Activated T-cell treated with anti-CD3 and anti-CD28 coated beads for 1 hour (primary cell): ENCODE data around the gene SGIP1.

Source experiments
- DNase-seq: peaks from one replicate; pipeline ENCODE4 v3.0.0-alpha.2; 2020; ENCODE audit warnings: low read depth

Gene SGIP1

DNA sequence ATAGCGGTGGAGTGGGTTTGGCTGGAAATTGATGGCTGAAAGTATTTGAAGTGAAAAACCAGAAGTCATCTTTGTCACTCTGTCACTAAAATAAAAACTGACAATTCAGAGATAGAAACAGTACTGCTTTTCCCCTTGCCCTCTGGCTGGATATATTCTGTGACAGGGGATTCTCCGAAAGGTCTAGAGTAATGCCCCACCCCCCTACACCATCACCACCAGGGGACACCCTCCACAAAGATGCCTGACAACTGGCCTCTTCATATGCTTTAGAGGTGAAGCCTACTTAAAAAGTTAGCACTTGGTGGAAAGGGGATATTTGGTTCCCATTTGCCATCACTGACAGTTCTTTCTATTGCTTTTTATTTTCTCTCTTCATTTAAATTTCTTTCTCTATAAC is 73.5 kb downstream of the SGIP1 start:
- no peak for DNase-seq

DNA sequence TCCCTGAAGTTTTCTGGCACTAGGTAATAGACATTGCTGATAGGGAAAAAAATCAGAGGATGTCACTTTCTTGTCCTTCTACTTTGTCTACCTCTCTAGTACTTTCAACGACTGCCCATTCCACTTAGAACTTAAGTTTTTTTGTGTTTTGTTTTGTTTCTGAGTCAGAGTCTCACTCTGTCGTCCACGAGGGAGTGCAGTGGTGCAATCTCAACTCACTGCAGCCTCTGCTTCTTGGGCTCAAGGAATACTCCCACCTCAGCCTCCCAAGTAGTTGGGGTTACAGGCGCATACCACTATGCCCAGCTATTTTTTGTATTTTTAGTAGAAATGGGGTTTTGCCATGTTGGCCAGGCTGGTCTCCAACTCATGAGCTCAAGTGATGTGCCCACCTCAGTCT is 79.2 kb downstream of the SGIP1 start:
- DNase-seq: no peak

DNA sequence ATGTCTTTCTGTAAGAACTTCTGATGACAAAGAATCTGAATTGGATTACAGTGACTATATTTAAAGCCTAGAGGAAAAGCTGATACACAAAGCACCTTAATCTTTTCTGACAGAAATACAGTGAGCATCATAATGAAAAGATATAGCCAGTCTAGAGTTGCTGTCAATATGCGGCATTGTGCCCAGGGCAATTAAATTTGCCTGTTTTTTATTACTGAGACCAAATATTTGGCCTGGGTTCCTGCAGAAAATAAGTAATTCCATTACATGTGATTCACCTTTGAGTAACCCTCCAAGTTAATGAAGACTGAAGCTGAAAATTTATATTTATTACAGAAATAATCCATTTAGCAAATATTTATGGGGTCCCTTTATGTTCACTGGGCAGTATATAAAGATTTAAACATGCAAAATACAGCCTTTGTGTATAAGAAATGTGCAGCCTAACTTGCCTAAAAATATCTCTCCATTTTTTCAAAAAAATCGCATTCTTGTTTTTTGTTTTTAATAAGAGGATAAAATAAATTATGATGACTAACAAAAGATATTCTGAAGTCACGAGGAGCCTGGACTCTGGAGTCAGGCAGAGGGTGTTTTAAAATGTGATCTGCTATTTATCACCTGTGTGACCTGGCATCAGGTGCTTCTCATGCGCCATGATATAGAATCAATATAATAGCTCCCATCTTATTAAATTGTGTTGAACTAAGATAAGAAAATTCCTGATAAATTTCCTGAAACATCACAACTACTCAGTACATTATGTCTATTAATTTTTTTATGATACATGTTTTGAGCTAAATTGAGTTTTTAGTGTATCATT is 83.6 kb downstream of the SGIP1 start:
- DNase-seq: no peak

DNA sequence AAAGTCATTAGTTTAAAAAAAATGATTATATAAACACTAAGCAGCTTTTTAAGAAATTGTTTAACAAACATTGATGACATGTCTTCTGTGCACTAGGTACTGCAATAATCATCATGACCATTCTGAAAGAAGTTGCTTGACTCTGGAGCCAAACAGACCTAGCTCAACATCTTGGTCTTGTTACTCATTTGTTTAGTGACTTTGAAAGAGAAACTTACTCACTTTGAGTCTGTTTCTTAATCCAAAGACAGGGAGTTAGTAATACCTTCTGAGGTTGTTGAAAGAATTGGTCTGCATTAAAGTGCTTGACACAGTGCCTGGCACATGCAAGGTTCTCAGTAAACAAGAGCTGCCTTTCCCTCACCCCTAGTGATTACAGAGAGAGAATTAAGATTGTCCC is 84.4 kb downstream of the SGIP1 start:
- DNase-seq: no peak

DNA sequence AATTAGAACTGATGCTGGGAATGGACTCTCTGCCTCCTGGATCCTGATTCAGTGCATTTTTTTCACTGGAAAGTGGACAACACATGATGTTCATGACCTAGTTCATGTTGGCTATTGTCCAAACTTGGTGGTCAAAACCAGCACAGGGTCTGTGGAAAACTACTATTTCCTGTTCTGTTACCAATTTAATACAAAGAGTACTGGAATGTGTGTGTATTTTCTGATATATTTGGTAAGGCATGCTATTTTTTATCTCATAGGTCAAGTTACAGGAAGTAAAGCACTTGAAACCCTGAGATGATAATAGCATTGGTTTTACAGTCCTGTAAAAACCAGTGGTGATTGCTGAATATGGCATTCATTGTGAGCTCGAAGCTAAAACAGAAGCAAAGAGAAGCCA is 89.9 kb downstream of the SGIP1 start:
- DNase-seq: no peak

DNA sequence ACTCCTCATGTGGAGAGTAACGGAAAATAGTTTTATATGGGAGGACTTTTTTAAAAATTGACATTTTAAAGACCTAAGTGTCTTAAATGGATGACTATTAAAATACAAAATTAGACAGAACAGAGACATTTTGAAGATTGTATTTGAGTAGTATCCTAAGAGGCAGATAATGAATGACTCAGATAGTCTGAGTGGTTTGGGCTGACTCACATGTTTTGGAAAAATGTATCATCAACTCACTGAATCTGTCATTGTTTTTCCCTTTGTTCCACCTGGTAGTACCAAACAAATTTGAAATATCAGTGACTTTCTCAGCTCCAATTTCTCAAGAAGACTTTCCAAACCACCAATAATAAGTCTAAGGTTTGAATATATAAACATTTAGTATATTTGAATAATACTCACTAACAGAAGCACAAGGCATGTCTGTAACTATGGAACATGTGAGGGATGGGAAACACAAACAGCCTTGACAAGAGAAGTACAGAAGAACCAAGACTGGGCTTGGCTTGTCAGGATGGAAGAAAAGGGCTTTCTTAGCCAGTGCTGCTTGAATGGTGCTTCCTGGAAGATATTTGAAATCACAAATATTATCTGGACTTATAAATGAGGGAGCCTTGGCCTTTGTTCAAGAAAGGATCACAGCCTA is 90.6 kb downstream of the SGIP1 start:
- DNase-seq: no peak

DNA sequence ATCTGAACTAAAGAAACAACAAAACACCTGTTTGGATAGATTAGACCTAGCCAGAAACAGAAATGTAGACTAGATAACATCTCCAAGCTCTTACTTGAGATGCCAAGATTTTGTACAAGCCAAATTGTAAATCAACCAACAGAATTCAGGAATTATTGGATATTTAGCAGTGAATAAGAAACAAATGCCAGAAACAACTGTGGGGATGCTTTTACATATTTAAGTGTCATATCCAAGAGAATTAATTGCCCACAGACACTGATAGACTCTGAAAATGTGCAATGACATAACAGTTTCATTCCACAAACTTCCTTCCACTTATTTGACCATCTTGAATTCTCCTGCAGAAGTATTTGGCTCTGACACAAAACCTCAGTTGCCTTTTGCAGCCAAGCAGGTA is 92.3 kb downstream of the SGIP1 start:
- DNase-seq: no peak

DNA sequence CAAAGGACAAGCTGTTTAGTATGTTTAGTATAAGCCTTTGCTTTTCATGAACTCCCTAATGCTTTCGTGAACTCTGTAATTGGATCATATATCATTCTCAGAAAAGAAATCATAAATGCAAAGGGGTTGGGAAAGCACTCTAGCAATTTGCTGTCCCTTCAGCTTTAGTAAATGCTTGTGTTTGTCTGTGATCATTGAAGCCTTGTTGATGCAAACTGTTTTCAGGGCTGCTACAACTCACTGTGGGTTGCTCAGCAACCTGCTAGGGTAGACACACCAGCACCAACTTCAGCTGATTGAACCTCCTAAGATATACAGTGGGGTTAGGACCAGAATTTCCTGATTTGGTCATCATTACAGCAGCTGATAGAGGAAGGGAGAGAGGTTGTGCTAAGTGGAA is 95.0 kb downstream of the SGIP1 start:
- DNase-seq: no peak

DNA sequence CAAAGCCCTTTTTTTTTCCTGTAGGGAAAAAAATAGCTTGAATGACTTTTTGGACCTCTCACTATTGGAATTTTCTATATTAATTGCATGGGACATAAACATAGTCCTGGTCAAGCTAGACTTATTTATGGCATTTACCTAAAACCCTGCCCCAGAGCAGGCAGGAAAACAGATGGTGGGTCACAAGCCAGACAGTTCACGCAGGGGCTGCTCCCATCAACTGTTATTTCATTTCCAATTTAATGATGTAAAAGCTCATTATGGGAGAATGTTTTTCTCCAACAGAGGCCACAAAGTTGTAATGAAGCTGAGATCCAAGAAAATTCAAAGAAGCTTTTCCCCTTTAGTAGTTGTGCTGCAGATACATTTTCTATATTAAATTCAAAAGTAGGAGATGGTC is 99.2 kb downstream of the SGIP1 start:
- DNase-seq: no peak

DNA sequence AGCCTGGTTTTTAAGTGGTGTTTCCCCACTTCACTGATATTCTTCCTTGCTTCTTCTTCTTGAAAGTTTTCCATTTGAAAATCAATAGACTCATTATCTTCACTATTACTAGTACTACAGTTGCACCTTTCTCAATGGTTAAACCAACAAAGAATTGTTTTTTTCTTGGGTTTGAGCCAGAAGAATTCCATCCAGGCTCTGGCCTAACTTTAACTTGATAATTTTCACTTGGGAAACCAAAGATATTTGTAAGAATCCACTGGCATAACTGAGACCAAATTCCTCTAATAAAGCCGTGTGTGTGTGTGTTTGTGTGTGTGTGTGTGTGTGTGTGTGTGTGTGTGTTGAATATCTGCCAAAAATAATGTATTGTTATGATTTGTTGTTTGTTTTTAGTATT is 103.2 kb downstream of the SGIP1 start:
- DNase-seq: no peak

DNA sequence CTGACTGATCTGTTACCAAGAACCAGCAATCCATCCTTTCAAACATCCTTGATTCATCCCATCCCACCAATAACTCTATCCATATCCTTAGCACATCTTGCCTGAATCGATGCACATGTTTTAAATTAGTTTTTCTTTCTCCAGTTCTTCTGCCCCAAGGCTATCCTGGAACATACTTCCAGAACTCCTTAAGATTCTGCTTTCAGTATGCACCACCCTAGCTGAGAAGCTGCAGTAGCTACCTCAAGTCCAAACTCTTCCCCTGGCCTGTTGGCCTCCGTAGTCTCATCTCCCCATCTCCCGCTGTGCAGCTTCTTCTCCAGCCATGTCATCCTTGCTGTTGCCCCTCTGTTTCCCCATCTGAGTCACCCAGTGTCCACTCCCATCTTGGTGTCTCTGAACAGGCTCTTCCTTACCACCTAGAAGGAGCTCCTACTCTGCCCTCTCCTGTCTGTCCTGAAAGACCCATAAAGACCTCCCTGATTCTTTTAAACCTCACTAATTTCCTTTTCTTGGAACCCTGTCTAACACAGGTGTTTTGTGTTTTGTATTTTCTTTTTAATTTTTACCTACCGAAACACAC is 108.0 kb downstream of the SGIP1 start:
- no peak for DNase-seq

DNA sequence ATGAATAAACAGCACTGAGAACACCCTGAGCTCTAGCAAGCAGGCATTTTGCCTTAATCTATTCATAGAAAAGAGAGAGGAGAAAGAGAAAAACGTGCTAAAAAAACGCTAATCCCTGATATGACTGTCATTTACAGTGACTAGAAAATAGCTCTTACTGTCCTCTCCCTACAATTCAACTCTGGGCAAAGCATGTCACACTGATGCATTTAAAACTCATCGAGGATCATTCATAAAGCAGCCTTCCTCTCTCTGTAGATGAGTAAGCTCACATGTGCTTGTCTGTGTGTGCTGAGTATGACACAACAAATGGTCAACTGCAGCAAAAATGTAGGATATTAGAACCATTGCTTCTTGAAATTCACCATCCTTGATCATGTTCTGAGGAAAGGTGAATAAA is 109.0 kb downstream of the SGIP1 start:
- no peak for DNase-seq

DNA sequence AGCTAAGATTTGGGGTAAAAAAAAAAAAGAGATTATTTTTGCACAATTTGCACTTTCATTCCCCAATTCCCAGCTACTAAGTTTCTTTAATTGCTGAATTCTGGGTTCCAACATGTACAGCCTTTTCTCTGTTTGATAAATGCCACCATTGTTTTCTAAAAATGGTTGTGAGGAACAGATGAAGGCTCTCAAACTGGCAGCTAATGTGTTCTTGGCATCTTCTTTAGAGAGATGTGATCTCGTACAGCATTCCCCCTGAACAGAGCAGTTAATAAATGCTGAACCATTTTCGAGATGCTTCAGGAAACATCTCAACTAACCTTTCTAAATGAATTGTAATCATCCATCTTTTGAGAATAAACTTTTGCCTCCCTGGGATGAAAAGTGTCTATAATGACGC is 110.4 kb downstream of the SGIP1 start:
- no peak for DNase-seq

DNA sequence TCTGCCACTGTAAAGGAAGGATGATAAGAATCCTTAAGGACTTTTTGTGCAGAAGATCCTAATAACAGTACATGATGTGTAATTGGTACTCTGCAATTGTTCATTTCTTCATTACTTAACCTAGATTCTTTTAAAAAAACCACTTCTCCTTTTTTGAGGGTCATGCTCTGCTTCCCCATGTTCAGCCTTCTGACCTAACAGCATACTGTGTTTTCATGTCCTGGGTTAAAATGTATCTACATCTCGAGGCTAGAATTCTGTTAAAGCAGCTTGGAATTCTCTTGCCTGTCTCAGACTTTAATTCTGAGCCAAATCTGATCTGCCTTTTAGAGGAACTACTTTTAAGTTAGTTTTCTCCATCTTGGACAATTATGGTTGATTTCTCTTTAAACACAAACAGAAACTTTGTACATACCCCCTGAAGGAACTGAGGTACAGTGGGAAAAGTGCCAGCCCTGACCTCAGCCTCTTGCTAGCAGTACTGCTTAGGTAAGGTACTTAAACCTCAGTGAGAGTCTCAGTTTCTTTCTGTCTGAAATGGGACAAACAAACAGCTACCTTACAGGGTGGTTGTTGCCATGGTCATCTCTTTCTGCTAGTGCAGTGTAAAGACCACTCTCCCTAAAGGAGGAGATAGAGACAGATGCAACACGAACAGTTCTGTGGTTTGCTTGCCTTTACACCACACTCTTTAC is 115.1 kb downstream of the SGIP1 start:
- no peak for DNase-seq

DNA sequence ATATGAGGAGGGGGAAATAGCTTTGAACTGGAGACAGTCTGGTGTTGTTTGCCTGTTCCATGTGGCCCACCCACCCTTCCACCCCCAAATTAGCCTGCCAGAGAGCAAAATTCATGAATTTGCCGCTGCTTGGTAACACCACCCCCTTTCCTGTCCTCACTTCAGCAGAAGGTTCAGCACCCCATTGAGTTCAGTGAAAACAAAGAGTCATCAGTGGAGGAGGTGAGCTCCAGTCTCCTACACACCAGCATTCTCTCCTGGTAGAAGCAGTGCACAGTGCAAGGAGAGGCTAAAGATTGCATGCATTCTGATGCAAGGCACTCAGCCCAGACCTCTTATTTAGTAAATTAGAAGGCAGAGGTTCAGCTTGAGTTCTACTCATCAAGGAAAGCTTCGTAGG is 118.6 kb downstream of the SGIP1 start:
- DNase-seq: no peak

DNA sequence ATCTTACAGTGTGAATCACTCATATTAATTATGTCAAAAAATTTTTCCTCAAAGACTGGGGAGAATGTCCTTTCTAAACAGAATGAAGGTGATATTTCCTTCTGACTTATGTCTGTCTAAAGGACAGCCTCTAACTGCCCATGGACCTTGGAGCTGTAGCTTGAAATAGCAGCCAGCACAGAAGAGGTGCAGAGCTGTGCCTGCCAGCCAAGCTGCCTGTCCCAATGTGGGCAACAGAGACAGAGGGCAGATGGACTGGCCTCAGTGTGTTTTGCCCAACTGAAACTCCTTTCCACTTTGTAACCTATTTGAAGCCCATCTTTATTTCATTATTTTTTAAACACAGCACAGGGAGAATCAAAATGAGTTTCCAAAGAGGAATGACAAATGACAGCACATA is 120.7 kb downstream of the SGIP1 start:
- DNase-seq: no peak

DNA sequence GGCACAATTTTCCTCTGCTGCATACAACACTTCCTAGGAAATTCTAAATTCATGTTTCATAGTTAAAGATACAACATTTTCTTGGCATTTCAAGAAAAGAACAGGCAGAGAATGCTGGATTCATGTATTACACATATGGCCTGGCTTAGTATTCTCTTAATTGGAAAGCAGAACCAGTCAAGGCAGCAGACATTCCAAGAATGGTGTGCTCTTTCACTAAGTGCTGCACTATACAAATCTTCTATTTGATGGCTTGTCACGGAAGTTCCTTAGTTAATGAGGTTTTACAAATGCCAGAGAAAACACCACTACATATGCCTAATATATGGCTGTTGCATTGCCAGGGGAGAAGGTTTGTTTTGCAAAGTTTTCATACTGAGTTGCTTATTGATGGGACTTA is 137.5 kb downstream of the SGIP1 start:
- no peak for DNase-seq

DNA sequence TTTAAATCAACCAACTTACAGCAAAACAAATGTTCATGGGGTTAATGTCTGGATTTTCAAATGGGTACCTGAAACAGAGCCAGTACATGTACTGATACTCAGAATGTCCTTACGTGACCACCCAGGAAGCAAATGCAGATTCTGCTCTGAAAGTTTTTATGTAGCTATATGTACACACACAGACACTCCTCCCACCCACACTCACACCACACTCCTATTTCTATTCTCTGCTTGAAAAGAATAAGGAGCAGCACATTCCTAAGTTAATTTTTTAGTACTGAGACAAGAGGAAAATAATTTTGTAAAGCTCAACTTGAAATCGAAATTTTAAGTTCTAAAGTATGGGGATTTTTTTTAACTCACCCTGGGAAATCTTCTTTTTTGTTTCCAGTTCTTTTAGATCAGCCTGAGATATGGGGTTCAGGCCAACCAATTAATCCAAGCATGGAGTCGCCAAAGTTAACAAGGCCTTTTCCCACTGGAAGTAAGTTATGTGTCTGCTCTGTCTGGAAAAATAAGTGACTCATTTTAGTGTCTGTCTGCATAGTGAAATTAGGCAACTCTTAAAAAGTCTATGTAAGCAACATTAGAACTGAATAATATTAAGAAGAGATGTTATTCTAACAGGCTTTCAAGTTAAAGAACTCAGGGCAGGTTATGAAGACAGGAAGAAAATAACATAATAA is 142.8 kb downstream of the SGIP1 start:
- DNase-seq: no peak

DNA sequence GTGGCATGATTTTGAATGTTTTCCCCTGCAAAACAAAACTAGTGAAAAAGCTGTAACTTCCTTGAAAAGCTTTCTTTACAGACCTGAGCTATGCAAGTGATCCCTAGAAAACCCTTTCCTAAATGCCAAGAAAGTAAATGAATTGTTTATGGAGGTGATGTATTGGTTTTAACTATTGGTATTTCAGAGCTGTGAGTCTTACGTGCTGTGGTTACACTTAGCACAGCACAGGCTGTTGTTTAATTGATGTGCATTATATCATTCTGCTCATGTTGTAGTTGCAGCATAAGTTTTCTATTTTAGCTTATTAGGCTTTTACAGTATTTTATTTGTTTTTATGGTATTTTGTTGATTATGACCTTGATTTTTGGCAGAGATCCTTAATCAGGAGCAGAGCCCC is 144.2 kb downstream of the SGIP1 start:
- no peak for DNase-seq

DNA sequence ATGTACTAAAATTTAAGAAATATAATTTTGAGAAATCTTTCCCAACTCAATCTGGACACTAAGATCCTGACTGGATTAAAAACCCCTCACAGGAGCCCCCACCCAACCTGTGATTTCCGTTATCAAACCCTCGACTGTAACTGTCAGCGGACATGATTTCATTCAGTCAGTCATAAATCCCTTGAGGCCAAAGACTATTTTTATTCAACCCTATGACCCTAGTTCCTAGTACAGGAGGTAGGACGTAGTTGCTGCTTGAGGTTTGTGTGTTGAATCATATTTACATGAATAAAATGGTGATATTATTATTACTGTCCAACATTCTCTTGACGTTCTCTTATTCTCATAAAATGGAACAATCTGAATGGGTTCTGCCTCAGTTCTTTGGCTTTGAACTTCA is 145.2 kb downstream of the SGIP1 start:
- DNase-seq: no peak

DNA sequence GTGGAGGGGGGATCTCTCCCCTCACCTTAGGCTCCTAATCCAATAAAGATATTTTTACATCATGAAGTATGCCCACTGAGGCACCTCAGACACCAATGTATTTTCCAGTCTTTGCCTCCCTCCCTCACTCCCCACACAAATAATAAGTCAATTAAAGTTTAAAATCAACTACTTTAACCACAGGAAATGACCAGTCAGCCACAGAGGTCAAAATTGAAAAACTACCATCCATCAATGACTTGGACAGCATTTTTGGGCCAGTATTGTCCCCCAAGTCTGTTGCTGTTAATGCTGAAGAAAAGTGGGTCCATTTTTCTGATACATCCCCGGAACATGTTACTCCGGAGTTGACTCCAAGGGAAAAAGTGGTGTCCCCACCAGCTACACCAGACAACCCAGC is 147.7 kb downstream of the SGIP1 start:
- DNase-seq: no peak

DNA sequence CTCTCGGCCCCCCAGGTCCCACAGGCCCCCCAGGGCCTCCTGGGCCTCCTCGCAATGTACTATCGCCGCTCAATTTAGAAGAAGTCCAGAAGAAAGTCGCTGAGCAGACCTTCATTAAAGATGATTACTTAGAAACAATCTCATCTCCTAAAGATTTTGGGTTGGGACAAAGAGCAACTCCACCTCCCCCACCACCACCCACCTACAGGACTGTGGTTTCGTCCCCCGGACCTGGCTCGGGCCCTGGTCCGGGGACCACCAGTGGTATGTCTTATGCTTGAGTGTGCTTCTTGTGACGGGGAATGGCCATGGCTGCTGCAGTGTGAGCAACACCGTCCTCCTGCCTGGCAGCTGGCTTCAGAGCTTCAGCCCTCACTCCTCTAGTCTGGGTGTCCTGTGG is 148.2 kb downstream of the SGIP1 start:
- DNase-seq: no peak
